Measurements from ENCODE around the gene PLA2G4A. TPM values are rescaled to one million over a fixed set of nuclear protein-coding genes. Genes with fewer than 3 reads are reported as not detected.

PLA2G4A gene
- total RNA-seq, 1 experiment from 2014 or later = 8.6 TPM

GRCh38 chr1:186849826-186850225, 21.1 kb downstream of the PLA2G4A start:
- CTCF ChIA-PET = no interaction called here
- Histone ChIP-seq H3K79me2 (ENCODE audit: insufficient read depth, low read length) (no peaks in the 10 kb centered on the region), H3K27ac (ENCODE audit: low read depth, low read length) (no peak overlapping the region), H3K9me3 (ENCODE audit: control insufficient read depth in 1 of 2, insufficient read depth in 1 of 2, low read depth in 1 of 2, low read length in 2 of 2) (no peaks in the 10 kb centered on the region), H3K4me3 (replicated peaks in 1 of 2; ENCODE audit: low read depth in 1 of 2, low read length in 2 of 2) (no peak overlapping the region), H3K4me2 (ENCODE audit: low read length) (no peak overlapping the region), H3K36me3 (ENCODE audit: control insufficient read depth in 1 of 2, insufficient read depth in 2 of 2, low read length in 2 of 2) (no peaks in the 10 kb centered on the region), H4K20me1 (ENCODE audit: insufficient read depth) (no peaks in the 10 kb centered on the region), H3K9ac (ENCODE audit: low read length) (no peak overlapping the region), H3K9me2 (ENCODE audit: insufficient read depth) (no peaks in the 10 kb centered on the region), H2AFZ (ENCODE audit: low read depth, low read length, poor library complexity, severe bottlenecking) (no peak overlapping the region), H3K27me3 (ENCODE audit: insufficient read depth, low read length) (no peaks in the 10 kb centered on the region), H3K4me1 (ENCODE audit: control insufficient read depth in 1 of 2, insufficient read depth in 2 of 2, low read length in 2 of 2) (peaks cover 0 to 6% of the 10 kb centered on the region in 2 experiments; a peak in 1 of 4 replicates)
- BruUV-seq (replicated peaks) = no TSS peak
- POLR2A ChIA-PET = no interaction called here
- DNase-seq (ENCODE audit: low read depth, low spot score) = no peak
- TF ChIP-seq JUND (IDR thresholded peaks at IDR 0.05) = no peak
- TF ChIP-seq SIN3A (IDR thresholded peaks at IDR 0.05; ENCODE audit: low read depth) = no peak
- TF ChIP-seq ZNF274 (IDR thresholded peaks at IDR 0.05; ENCODE audit: low read depth, low read length) = no peak
- no peak for TF ChIP-seq SRF (IDR thresholded peaks at IDR 0.05; ENCODE audit: low read depth)
- TF ChIP-seq YY1 (IDR thresholded peaks at IDR 0.05; ENCODE audit: extremely low read depth, insufficient replicate concordance, low read depth, low read length) = no peak
- TF ChIP-seq ATF3 (IDR thresholded peaks at IDR 0.05) = no peak
- no peak for TF ChIP-seq CTCF (IDR thresholded peaks at IDR 0.05 in 2 of 3, conservative IDR thresholded peaks at IDR 0.05 in 1 of 3; ENCODE audit: borderline replicate concordance in 1 of 3, insufficient read depth in 1 of 3, low read depth in 2 of 3, low read length in 2 of 3)
- TF ChIP-seq EZH2 (IDR thresholded peaks at IDR 0.05) = no peak
- TF ChIP-seq ZBTB33 (IDR thresholded peaks at IDR 0.05; ENCODE audit: extremely low read depth, insufficient replicate concordance, low read length) = no peak
- TF ChIP-seq POLR2A (IDR thresholded peaks at IDR 0.05; ENCODE audit: borderline replicate concordance, extremely low read depth, insufficient read depth, insufficient read length) = no peak
- no peak for TF ChIP-seq RAD21 (IDR thresholded peaks at IDR 0.05; ENCODE audit: low read depth)
- TF ChIP-seq POLR2AphosphoS5 (IDR thresholded peaks at IDR 0.05; ENCODE audit: low read depth, low read length) = no peak
- TF ChIP-seq REST (IDR thresholded peaks at IDR 0.05; ENCODE audit: low read depth) = no peak
- TF ChIP-seq TCF7L2 (IDR thresholded peaks at IDR 0.05; ENCODE audit: borderline replicate concordance, extremely low read depth, insufficient read depth, insufficient read length) = no peak
- TF ChIP-seq EGR1 (IDR thresholded peaks at IDR 0.05; ENCODE audit: low read depth) = no peak
- TF ChIP-seq CEBPB (IDR thresholded peaks at IDR 0.05; ENCODE audit: low read depth) = no peak
- intact Hi-C loops (cut with micrococcal nuclease) = no loop called here
- no peak for ATAC-seq
- RAD21 ChIA-PET (ENCODE audit: low non-redundant PET in 1 of 2, low total read pairs in 2 of 2, uncharacterized antibody in 2 of 2, unreplicated experiment in 2 of 2) = no interaction called here
